ENCODE data around the gene NPAS3.

GRCh38 chr14:32991691-32992090 is 53.0 kb downstream of the NPAS3 start:
- TF ChIP-seq, protein P1, sequence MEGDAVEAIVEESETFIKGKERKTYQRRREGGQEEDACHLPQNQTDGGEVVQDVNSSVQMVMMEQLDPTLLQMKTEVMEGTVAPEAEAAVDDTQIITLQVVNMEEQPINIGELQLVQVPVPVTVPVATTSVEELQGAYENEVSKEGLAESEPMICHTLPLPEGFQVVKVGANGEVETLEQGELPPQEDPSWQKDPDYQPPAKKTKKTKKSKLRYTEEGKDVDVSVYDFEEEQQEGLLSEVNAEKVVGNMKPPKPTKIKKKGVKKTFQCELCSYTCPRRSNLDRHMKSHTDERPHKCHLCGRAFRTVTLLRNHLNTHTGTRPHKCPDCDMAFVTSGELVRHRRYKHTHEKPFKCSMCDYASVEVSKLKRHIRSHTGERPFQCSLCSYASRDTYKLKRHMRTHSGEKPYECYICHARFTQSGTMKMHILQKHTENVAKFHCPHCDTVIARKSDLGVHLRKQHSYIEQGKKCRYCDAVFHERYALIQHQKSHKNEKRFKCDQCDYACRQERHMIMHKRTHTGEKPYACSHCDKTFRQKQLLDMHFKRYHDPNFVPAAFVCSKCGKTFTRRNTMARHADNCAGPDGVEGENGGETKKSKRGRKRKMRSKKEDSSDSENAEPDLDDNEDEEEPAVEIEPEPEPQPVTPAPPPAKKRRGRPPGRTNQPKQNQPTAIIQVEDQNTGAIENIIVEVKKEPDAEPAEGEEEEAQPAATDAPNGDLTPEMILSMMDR (IDR thresholded peaks at IDR 0.05), result no peak
- no peak for TF ChIP-seq POLR2A (IDR thresholded peaks at IDR 0.05)
